Osteoblast (primary cell): ENCODE data around the gene CUEDC1. TPM values are rescaled to one million over a fixed set of nuclear protein-coding genes. Genes with fewer than 3 reads are reported as not detected.

Source experiments
- DNase-seq: peaks from one replicate; pipeline ENCODE4 v3.0.0; 2011; ENCODE audit warnings: low spot score, mixed read lengths; ENCODE audit not compliant: insufficient read length; ENCODE audit errors: missing footprints
- H2AFZ ChIP-seq: 2 replicates; pipeline ENCODE4 v1.6.0; 2011; ENCODE audit warnings: mild to moderate bottlenecking, low read length
- H3K27ac ChIP-seq: 2 replicates; pipeline ENCODE4 v1.5.1; 2011; ENCODE audit warnings: mild to moderate bottlenecking, low read depth, low read length, moderate library complexity
- H3K27me3 ChIP-seq: 2 replicates; pipeline ENCODE4 v1.6.0; 2012; ENCODE audit warnings: mild to moderate bottlenecking, control low read depth, inconsistent platforms, low read length, moderate library complexity; ENCODE audit not compliant: insufficient read depth
- H3K36me3 ChIP-seq: 2 replicates; pipeline ENCODE4 v1.5.1; 2011; ENCODE audit warnings: mild to moderate bottlenecking, low read length, control low read depth, moderate library complexity; ENCODE audit not compliant: insufficient read depth
- H3K4me1 ChIP-seq: 2 replicates; pipeline ENCODE4 v1.5.1; 2011; ENCODE audit warnings: mild to moderate bottlenecking, low read length, control low read depth, moderate library complexity; ENCODE audit not compliant: insufficient read depth
- H3K4me2 ChIP-seq: 2 replicates; pipeline ENCODE4 v1.6.0; 2011; ENCODE audit warnings: mild to moderate bottlenecking, low read length; ENCODE audit not compliant: insufficient read depth
- H3K4me3 ChIP-seq: fragments of 200-600 bp; sonication (generic); 3 replicates; pipeline ENCODE4 v1.5.1; 2012; ENCODE audit warnings: mild to moderate bottlenecking, low read length, inconsistent platforms; ENCODE audit not compliant: insufficient read depth
- H3K79me2 ChIP-seq: 2 replicates; pipeline ENCODE4 v1.6.0; 2012; ENCODE audit warnings: mild to moderate bottlenecking, low read length, control low read depth, inconsistent platforms; ENCODE audit not compliant: insufficient read depth
- H3K9me3 ChIP-seq: 2 replicates; pipeline ENCODE4 v1.5.1; 2011; ENCODE audit warnings: low read depth, low read length, control low read depth
- H4K20me1 ChIP-seq: 2 replicates; pipeline ENCODE4 v1.6.0; 2012; ENCODE audit warnings: mild to moderate bottlenecking, low read length, control low read depth; ENCODE audit not compliant: insufficient read depth
- total RNA-seq: library from RNA; depleted of rRNA; stranded (reverse); fragments of >200 nt; gene quantifications from 2 replicates; pipeline ENCODE4 v1.2.3, GENCODE V29; 2012
- TF ChIP-seq, protein P1 (sequence below): IDR thresholded peaks from 2 replicates; pipeline ENCODE4 v1.5.1; 2011; ENCODE audit warnings: mild to moderate bottlenecking, low read depth, low read length, moderate library complexity; ENCODE audit errors: extremely low read depth

CUEDC1 gene
- total RNA-seq, 1 donor: 21.0 TPM

DNA sequence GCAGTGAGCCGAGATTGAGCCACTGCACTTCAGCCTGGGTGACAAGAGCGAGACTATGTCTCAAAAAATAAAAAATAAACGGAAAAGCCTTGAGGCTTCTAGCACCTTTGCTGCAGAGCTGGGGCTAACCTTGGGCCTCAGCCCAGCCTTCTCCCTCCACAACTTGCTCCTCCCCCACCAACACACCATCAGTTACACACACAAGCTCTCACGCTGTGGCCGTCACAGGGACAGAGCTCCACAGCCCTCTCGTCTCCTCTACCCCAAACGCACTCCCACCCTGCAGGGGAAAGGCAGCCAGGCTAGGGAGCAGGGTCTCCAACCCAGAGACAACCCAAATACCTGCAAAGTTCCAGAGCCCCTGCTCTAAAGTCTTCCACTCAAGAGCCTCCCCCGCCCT lies 83.3 kb downstream of the CUEDC1 start:
- H3K27ac ChIP-seq: no peak overlapping the region
- H3K27me3 ChIP-seq: no peaks in the 10 kb centered on the region
- peaks cover 64% of the 10 kb centered on the region for H3K4me1 ChIP-seq
- no peak for DNase-seq
- H3K9me3 ChIP-seq: no peaks in the 10 kb centered on the region
- H2AFZ ChIP-seq: no peak overlapping the region
- TF ChIP-seq, protein P1, sequence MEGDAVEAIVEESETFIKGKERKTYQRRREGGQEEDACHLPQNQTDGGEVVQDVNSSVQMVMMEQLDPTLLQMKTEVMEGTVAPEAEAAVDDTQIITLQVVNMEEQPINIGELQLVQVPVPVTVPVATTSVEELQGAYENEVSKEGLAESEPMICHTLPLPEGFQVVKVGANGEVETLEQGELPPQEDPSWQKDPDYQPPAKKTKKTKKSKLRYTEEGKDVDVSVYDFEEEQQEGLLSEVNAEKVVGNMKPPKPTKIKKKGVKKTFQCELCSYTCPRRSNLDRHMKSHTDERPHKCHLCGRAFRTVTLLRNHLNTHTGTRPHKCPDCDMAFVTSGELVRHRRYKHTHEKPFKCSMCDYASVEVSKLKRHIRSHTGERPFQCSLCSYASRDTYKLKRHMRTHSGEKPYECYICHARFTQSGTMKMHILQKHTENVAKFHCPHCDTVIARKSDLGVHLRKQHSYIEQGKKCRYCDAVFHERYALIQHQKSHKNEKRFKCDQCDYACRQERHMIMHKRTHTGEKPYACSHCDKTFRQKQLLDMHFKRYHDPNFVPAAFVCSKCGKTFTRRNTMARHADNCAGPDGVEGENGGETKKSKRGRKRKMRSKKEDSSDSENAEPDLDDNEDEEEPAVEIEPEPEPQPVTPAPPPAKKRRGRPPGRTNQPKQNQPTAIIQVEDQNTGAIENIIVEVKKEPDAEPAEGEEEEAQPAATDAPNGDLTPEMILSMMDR: no peak
- H4K20me1 ChIP-seq: no peaks in the 10 kb centered on the region
- peaks cover 38% of the 10 kb centered on the region for H3K36me3 ChIP-seq
- H3K4me2 ChIP-seq: no peak overlapping the region
- H3K79me2 ChIP-seq: peaks cover 2% of the 10 kb centered on the region
- no peak overlapping the region for H3K4me3 ChIP-seq

DNA sequence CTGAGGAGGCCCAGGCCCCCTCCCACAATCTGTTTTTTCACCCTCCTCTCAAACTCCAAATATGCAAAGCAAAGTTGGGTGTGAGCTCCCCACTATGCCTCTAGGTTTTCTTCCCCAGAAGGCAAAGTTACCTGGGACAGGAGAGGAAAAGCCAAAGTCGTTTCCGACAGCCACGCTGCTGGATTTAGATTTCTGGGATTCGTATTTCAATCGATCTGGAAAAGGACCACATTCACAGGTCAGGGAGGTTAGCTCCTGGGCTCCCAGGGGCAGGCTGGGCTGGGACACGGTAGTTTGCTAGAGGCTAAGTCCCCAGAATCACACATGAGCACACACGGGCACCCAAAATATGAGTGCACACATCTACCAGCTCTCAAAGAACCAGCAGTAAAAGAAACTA lies 84.1 kb downstream of the CUEDC1 start:
- H2AFZ ChIP-seq: no peak overlapping the region
- H4K20me1 ChIP-seq: no peaks in the 10 kb centered on the region
- H3K4me2 ChIP-seq: no peak overlapping the region
- no peaks in the 10 kb centered on the region for H3K9me3 ChIP-seq
- no peaks in the 10 kb centered on the region for H3K27me3 ChIP-seq
- H3K4me3 ChIP-seq: no peak overlapping the region
- peaks cover 58% of the 10 kb centered on the region for H3K4me1 ChIP-seq
- no peaks in the 10 kb centered on the region for H3K79me2 ChIP-seq
- DNase-seq: peak; percentile 50
- TF ChIP-seq, protein P1: no peak
- no peak overlapping the region for H3K27ac ChIP-seq
- H3K36me3 ChIP-seq: peaks cover 39% of the 10 kb centered on the region

GRCh38 chr17:57870283-57870635 lies 85.0 kb downstream of the CUEDC1 start:
- H3K9me3 ChIP-seq: no peaks in the 10 kb centered on the region
- peaks cover 37% of the 10 kb centered on the region for H3K36me3 ChIP-seq
- H3K4me2 ChIP-seq: no peak overlapping the region
- no peaks in the 10 kb centered on the region for H4K20me1 ChIP-seq
- no peak overlapping the region for H2AFZ ChIP-seq
- peak overlapping the region; percentile 55 for H3K27ac ChIP-seq
- TF ChIP-seq, protein P1: no peak
- no peaks in the 10 kb centered on the region for H3K27me3 ChIP-seq
- H3K4me1 ChIP-seq: peaks cover 50% of the 10 kb centered on the region
- no peak overlapping the region for H3K4me3 ChIP-seq
- H3K79me2 ChIP-seq: no peaks in the 10 kb centered on the region
- DNase-seq: peak; percentile 54

- Histone ChIP-seq H3K4me2 (no peak overlapping the region), H3K36me3 (peaks cover 37% of the 10 kb centered on the region), H2AFZ (no peak overlapping the region)
These were observed 85.5 kb downstream of the CUEDC1 start for GRCh38 chr17:57869617-57870282.

More at GRCh38 chr17:57869617-57870282, 85.5 kb downstream of the CUEDC1 start:
- Histone ChIP-seq H3K27me3 (no peaks in the 10 kb centered on the region), H3K4me1 (peaks cover 45% of the 10 kb centered on the region), H3K4me3 (no peak overlapping the region), H3K9me3 (no peaks in the 10 kb centered on the region), H3K79me2 (no peaks in the 10 kb centered on the region), H3K27ac (peak overlapping the region; percentile 55), H4K20me1 (no peaks in the 10 kb centered on the region)
- DNase-seq: peak; percentile 98
- TF ChIP-seq, protein P1: no peak
